GM18526 (cell line): ENCODE measurements around the gene HTR2B.

Experiments used
- POLR2A ChIP-seq: IDR thresholded peaks from 3 replicates; pipeline ENCODE4 v1.6.1; 2011; ENCODE audit not compliant: insufficient read length; ENCODE audit errors: extremely low read depth

Gene HTR2B

DNA sequence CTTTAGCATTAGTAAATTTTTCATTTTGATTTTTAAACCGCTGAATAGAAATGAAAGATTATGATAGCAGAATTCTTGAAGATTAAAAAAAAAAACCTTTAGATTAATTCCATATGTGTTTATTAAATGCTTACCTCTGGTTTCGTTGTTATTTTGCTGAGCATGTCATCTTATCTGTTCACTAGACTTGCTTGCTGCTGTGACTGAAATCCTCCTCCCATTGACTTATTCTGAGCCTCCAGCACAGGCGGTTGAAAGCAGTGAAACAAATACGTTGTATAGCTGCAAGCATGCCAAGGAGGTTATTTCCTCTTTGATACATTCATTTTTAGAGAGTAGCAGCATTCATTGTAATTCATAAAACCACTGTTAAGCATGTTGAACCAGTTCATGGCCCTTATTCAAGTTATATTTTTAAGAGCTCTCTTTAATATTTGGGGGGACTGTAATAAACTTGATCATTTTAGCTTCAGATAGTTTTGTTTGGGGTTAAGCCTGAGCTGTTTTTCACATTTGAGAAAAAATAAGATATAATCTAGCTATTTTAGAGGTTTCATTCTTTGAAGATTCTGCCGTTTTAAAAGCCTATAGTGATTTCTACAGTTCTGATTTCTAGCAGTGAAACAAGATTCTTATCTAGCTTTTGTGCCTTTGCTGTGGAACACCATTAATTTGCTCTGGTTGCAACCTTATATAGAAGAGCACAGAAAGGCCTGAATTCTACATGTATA lies at the start of gene HTR2B:
TSS of gene HTR2B (minus strand) at position 205 of the 731 bp plus-strand sequence. CDS start 1,278 bp downstream, outside the sequence.
- TF ChIP-seq POLR2A = no peak

DNA sequence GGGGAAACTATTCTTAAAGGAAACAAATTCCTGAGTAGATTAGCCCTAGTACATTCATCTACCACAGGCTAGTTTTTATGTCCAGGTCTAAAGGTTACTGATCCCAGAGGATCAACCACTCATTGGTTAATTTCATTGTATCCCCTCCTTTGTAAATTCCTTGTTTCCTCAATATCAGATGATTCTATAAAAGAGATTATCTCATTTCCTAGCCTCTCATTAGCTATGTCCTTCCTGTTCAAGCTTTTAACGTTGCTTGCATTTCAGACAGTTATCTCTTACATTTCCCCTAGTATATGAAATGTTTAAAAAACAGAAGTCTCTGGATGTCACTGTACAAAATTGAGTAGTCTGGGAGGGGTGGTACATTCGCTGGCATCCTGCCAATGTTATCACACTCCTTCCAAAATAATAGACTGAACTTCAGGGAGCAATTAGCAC lies 49.4 kb upstream of the HTR2B start:
- TF ChIP-seq POLR2A = no peak

DNA sequence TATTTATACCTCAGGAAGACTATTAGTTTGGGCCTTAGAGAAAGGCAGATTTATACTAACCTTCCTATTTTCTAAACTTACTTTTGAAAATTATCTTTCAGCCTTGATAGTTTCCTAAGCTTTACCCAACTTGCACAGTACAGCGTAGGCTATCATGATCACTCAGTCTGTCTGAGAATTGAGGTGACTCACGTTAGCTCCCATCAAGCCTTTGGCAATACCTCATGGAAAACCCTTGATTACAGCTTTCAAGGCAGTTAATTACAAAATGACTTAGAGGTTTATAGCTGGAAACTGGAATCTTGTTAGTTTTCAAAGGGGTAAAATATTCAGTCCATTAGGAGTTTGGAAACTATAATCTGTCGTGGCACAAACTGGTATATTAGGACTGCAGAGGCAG lies 47.2 kb upstream of the HTR2B start:
- no peak for TF ChIP-seq POLR2A

DNA sequence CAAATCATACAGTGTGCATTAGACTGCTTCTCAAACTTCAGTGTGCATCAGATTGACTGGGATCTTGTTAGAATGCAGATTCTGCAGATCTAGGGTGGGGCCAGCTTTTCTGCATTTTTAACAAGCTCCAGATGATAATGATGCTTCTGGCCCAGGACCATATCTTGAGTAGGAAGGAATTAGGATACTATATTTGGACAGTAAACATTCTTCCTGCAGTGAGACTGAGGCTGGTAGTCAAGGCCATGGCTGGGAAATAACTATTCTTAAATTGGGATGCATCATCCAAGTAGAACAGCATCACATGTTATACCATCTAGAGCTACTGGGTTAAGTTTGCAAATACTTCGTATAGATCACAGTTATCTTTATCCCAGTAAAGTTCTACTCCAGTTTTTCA lies 45.2 kb upstream of the HTR2B start:
- no peak for TF ChIP-seq POLR2A

DNA sequence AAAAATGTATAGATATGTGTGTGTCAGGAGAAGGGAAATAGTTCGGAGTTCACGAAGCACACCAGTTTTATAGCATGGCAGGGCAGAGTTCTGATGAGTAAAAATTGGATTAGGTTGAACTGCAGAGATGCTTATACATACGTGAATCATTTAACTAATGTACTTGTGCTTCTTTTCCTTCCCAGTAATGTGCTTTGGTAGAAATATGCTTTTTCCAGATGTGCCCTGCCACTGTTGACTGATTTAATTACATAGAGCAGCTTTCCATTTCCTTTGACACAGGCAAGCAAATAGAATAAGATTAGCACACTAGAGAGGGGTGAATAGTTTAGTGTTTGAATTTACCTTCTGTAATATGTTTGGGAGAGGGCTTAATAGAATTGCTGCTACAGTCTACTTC lies 44.6 kb upstream of the HTR2B start:
- no peak for TF ChIP-seq POLR2A

DNA sequence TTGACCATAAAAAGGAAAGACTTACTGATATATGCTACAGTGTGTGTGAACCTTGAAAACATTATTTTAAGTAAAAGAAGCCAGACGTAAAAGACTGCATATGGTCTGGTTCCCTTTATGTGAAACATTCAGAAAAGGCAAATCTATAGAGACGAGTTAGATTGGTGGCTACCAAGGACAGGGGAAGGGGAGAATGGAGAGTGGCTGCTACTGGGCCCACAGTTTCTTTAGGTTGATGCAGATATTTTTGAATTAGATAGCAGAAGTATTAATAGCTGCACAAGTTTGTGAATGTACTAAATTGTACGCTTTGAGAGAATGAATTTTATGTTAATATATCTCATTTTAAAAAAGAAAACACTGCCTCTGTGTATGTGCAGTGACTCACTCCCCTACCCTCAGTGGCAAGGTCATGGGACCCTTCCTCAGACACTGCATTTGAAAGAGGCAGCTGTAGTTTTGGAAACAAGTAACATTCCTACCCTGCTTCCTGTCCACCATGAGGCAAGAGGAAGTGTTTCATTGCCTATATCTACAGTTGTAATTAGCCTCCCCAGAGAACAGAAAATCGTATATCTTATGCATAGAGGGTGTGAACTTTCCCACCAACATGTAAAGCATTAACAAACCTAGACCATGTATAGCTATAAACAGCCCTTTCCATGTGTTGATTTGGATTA lies 43.8 kb upstream of the HTR2B start:
- no peak for TF ChIP-seq POLR2A

DNA sequence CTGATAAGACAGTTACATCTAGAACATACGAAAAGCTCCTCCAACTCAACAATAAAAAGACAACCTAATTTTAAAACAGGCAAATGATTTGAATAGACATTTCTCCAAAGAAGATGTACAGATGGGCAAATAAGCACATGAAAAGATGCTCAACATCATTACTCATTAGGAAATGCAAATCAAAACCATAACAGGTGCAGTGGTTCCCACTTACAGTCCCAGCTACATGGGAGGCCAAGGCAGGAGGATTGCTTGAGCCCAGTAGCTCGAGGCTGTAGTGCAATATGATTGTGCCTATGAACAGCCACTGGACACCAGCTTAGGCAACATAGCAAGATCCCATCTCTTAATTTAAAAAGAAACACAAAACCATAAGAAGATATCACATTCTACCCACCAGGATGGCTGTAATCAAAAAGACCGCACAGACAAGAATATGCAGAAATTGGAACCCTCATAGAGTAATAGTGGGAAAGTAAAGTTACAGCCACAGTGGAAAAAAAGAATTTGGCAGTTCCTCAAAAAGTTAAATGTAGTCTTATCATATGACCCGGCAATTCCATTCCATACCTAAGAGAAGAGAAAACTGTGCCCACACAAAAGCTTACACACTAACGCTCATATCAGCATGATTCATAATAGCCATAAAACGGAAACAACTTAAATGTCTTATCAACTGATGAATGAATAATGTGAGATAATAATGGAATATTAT lies 43.1 kb upstream of the HTR2B start:
- no peak for TF ChIP-seq POLR2A

DNA sequence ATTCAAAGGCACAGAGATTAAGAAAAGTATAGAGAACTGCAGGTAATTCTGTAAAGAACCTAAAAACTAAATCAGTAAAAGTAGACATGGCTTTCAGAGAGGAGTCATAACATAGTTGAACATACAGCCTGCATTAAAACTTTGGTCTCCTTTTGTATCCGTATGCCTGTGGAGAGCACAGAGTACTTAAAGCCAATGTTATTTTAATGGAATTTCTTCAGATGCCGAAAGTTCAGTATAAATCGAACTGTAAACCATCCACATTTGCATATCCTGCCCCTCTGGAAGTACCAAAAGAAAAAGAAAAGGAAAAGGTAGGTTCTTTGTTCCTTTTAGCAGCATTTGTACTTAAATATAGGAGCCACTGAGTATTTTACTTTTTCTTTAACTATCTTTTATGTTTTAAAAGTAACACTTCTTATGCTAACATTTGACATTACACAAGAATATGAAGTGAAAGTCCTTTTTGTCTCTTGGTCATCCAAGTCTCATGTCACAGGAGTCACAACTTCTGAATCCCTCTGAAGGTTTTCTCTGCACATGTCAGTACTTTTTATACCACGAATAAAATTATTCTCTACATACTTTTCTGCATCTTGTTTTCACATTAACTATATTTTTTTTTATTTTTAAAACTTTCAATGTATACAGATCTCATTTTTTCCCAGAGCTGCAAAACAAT lies 38.7 kb upstream of the HTR2B start:
- no peak for TF ChIP-seq POLR2A

DNA sequence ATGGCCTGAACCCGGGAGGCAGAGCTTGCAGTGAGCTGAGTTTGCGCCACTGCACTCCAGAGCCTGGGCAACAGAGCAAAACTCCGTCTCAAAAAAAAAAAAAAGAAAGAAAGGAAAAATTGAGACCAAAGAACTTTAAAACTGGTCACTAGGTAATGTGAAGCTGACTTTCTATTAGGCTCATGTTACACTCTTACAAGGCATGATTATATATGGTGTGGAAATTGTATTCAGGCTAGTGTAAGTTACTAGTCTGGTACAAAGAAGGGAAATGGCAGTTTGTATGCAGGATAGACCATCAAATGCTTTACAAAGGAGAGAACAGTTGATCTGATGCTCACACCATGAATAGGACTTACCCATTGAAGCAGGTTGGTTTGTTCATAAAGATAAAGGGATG lies 38.2 kb upstream of the HTR2B start:
- no peak for TF ChIP-seq POLR2A

DNA sequence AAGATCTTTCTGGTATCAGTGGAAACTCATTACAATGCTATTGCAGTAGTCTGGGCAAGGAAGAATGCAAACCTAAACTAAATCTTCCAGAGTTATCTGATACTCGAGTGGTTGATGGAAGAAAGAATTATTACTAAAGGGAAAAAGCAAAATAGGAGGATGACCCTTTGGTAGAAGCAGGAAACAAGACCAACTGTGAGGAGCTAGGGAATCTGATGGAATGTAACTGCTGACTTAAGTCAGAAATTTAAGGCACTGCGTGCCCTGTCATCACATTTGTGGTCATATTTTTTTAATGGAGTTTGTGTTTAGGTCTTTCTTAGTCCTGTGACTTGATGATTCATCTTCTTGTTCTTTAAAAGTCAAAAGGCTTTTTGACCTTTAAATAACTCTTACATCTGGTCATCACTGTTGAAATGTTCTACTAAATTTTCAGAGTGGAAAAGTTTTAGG lies 37.1 kb upstream of the HTR2B start:
- TF ChIP-seq POLR2A = no peak

DNA sequence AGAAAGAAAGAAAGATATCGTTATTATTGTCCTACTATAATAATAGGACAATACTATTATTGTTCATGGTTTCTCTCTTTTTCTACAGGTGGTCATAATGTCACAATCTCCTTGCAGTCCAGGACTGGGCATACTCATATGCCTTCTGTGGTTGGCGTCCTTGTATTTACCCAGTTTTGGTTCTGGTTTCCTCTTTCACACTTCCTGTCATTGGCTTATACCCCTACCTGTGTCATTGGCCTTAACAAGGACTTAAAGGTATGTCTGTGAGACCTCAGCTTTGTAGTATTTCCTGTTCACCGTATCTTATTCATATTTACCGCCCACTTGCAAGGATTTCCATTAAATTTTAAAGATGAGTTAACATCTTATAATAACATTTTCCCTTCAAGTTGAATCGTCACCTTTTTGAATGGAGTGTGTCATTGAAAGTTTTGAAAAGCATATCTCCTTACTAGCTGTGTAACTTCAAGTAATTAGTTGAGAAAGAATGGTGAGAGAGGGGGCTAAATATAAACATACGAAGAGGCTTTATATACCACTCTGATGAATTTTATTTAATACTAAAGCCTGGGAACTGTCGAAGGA lies 36.5 kb upstream of the HTR2B start:
- no peak for TF ChIP-seq POLR2A

DNA sequence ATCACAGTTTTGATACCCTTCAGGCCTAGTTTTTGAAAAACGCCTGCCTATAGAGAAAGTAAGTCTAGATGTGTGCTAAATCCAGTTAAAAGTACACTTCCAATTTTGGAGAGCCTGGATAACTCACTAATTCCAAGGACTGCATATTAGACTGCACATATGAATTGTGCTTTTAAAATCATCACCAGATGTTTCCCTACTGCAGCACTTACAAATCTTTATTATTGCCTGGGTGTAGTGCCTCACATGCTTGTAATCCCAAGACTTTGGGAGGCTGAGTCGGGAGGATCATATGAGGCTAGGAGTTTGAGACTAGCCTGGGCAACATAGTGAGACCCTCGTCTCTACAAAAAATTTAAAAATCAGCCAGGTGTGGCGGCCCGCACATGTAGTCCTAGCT lies 35.9 kb upstream of the HTR2B start:
- no peak for TF ChIP-seq POLR2A

DNA sequence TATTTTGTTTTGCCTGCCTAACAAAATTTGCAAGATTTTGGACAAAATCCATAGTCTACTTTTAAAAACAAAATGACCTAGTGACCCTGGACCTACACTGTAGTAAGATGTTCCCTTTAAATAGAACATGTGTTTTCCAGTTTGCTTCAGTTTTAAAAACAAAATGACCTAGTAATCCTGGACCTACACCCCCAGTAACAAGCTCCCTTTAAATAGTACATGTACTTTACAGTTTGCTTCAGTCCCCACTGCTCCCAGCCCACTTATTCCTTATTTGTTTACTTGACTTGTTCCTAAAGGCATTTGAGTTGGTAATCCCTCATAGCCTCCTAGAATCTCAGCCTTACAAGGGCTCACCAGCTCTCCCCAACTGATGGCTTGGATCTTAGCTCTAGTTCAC lies 34.5 kb upstream of the HTR2B start:
- no peak for TF ChIP-seq POLR2A

DNA sequence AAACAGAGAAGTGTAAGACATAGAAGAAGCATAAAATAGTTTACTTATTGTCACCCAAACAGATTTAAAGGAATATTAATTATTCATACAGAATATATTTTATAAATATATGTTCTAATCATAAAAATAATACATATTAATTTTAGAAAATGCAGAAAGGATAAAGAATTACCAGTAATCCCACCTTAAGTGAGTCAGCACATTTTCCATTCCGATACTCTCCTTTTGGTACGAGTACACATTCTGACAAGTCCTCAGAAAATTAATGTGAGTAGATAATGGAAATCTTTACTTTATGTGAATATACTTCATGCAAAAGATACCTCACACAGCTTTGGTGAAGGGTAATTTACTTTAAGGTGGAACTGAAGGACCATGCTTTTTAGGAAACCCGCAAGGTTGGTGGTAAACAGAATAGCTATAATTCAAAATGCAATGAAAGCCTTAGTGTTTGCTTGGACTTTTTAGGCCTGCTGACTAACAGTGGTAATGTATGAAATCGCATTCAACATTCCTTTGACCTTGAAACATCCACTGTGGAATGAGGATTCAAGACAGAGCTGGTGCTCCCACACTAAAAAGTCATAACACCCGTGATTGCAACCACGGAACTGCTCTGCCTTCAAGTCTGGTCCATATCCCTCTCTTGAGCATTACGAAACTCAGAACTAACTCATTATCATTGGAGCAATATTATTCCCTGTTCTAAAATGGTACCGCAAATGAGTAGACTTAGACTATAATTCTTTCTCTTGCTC lies 28.1 kb upstream of the HTR2B start:
- no peak for TF ChIP-seq POLR2A
